Kidney epithelial cell (primary cell): Measurements from ENCODE around the gene RSPH3. TPM values are rescaled to one million over a fixed set of nuclear protein-coding genes. Genes with fewer than 3 reads are reported as not detected.

ENCODE experiments used
- DNase-seq: peaks from one replicate; pipeline ENCODE4 v3.0.0-alpha.2; 2010; ENCODE audit warnings: low read depth
- H3K27me3 ChIP-seq: 2 replicates; pipeline ENCODE4 v1.6.0; 2011; ENCODE audit warnings: low read length; ENCODE audit not compliant: control insufficient read depth, insufficient read depth
- H3K36me3 ChIP-seq: 2 replicates; pipeline ENCODE4 v1.5.1; 2011; ENCODE audit warnings: low read length; ENCODE audit not compliant: control insufficient read depth, insufficient read depth
- H3K4me3 ChIP-seq: 2 replicates; pipeline ENCODE4 v1.5.1; 2011; ENCODE audit warnings: low read depth, mild to moderate bottlenecking, control low read depth, low read length
- CTCF ChIP-seq: IDR thresholded peaks from 2 replicates; pipeline ENCODE4 v1.5.1; 2011; ENCODE audit warnings: mild to moderate bottlenecking, moderate library complexity, low read length, control low read depth, inconsistent platforms; ENCODE audit not compliant: insufficient read depth, poor library complexity, severe bottlenecking
- total RNA-seq: library from RNA; depleted of rRNA; stranded (reverse); fragments of >200 nt; gene quantifications from 2 replicates; pipeline ENCODE4 v1.2.3, GENCODE V29; 2015

Gene RSPH3
- total RNA-seq, 1 donor from 2014 or later: 8.3 TPM

- H3K4me3 ChIP-seq: no peak overlapping the region
- DNase-seq: no peak
- TF ChIP-seq CTCF: no peak
- no peaks in the 10 kb centered on the region for H3K27me3 ChIP-seq
- no peaks in the 10 kb centered on the region for H3K36me3 ChIP-seq
Observed at GRCh38 chr6:158947284-158947683, 52.7 kb downstream of the RSPH3 start.

GRCh38 chr6:158943380-158944032 is 56.5 kb downstream of the RSPH3 start:
- Histone ChIP-seq H3K27me3 (no peaks in the 10 kb centered on the region), H3K36me3 (no peaks in the 10 kb centered on the region)
- no peak for TF ChIP-seq CTCF

GRCh38 chr6:158942349-158942748 is 57.7 kb downstream of the RSPH3 start:
- H3K27me3 ChIP-seq: no peaks in the 10 kb centered on the region
- no peak for TF ChIP-seq CTCF
- no peak overlapping the region for H3K4me3 ChIP-seq
- DNase-seq: no peak
- no peaks in the 10 kb centered on the region for H3K36me3 ChIP-seq

More at GRCh38 chr6:158943380-158944032, 56.5 kb downstream of the RSPH3 start:
- no peak for DNase-seq
- H3K4me3 ChIP-seq: no peak overlapping the region

- H3K4me3 ChIP-seq: no peak overlapping the region
- no peaks in the 10 kb centered on the region for H3K27me3 ChIP-seq
- TF ChIP-seq CTCF: no peak
- DNase-seq: no peak
- H3K36me3 ChIP-seq: no peaks in the 10 kb centered on the region
Observed at GRCh38 chr6:158941246-158941645, 58.8 kb downstream of the RSPH3 start.

- no peak for DNase-seq
- no peaks in the 10 kb centered on the region for H3K27me3 ChIP-seq
- TF ChIP-seq CTCF: peak; percentile 4
- no peaks in the 10 kb centered on the region for H3K36me3 ChIP-seq
- H3K4me3 ChIP-seq: peak overlapping the region; percentile 24
Observed at GRCh38 chr6:158939255-158940159, 60.5 kb downstream of the RSPH3 start.
